ENCODE data around the gene RNF43.
A peak's percentile ranks its signal among the peaks of the same experiment; 100 is the strongest.

Gene RNF43

GRCh38 chr17:58413684-58414083, 3.6 kb downstream of the RNF43 start:
- H3K9me3 ChIP-seq (ENCODE audit: low read depth, low read length): no peaks in the 10 kb centered on the region
- H3K9ac ChIP-seq (ENCODE audit: insufficient read length): no peak overlapping the region
- H3K27ac ChIP-seq: no peak overlapping the region
- H3K36me3 ChIP-seq (ENCODE audit: insufficient read depth, low read length): no peaks in the 10 kb centered on the region
- peak; percentile 34 for DNase-seq (ENCODE audit: low read depth, low spot score)
- TF ChIP-seq FOXP2 (optimal IDR thresholded peaks at IDR 0.05; ENCODE audit: control extremely low read depth, extremely low read length, insufficient read depth): no peak
- TF ChIP-seq POLR2AphosphoS5 (IDR thresholded peaks at IDR 0.05; ENCODE audit: borderline replicate concordance, low read depth, low read length): no peak; the same call in 1 of the 2 replicates
- no peak for TF ChIP-seq EZH2 (IDR thresholded peaks at IDR 0.05)
- peak overlapping the region; percentile 46 for H3K4me3 ChIP-seq

- DNase-seq (ENCODE audit: low read depth, low spot score): no peak
- Histone ChIP-seq H3K36me3 (ENCODE audit: insufficient read depth, low read length) (no peaks in the 10 kb centered on the region), H3K9me3 (ENCODE audit: low read depth, low read length) (no peaks in the 10 kb centered on the region), H3K9ac (ENCODE audit: insufficient read length) (no peak overlapping the region), H3K4me3 (peak overlapping the region; percentile 46; the same call in 1 of the 2 replicates), H3K27ac (no peak overlapping the region)
- no peak for TF ChIP-seq EZH2 (IDR thresholded peaks at IDR 0.05)
- no peak for TF ChIP-seq FOXP2 (optimal IDR thresholded peaks at IDR 0.05; ENCODE audit: control extremely low read depth, extremely low read length, insufficient read depth)
- TF ChIP-seq POLR2AphosphoS5 (IDR thresholded peaks at IDR 0.05; ENCODE audit: borderline replicate concordance, low read depth, low read length): no peak
Observed at GRCh38 chr17:58412961-58413586, 4.3 kb downstream of the RNF43 start.

GRCh38 chr17:58412064-58412703, 5.2 kb downstream of the RNF43 start:
- Histone ChIP-seq H3K36me3 (ENCODE audit: insufficient read depth, low read length) (no peaks in the 10 kb centered on the region), H3K9ac (ENCODE audit: insufficient read length) (no peak overlapping the region), H3K9me3 (ENCODE audit: low read depth, low read length) (no peaks in the 10 kb centered on the region), H3K4me3 (no peak overlapping the region), H3K27ac (no peak overlapping the region)
- no peak for DNase-seq (ENCODE audit: low read depth, low spot score)
- no peak for TF ChIP-seq FOXP2 (optimal IDR thresholded peaks at IDR 0.05; ENCODE audit: control extremely low read depth, extremely low read length, insufficient read depth)
- no peak for TF ChIP-seq EZH2 (IDR thresholded peaks at IDR 0.05)
- TF ChIP-seq POLR2AphosphoS5 (IDR thresholded peaks at IDR 0.05; ENCODE audit: borderline replicate concordance, low read depth, low read length): no peak

- no peak for DNase-seq (ENCODE audit: low read depth, low spot score)
- Histone ChIP-seq H3K4me3 (no peak overlapping the region), H3K27ac (no peak overlapping the region), H3K36me3 (ENCODE audit: insufficient read depth, low read length) (no peaks in the 10 kb centered on the region), H3K9ac (ENCODE audit: insufficient read length) (no peak overlapping the region), H3K9me3 (ENCODE audit: low read depth, low read length) (no peaks in the 10 kb centered on the region)
- TF ChIP-seq EZH2 (IDR thresholded peaks at IDR 0.05) (no peak), FOXP2 (optimal IDR thresholded peaks at IDR 0.05; ENCODE audit: control extremely low read depth, extremely low read length, insufficient read depth) (no peak), POLR2AphosphoS5 (IDR thresholded peaks at IDR 0.05; ENCODE audit: borderline replicate concordance, low read depth, low read length) (no peak)
Observed at GRCh38 chr17:58411408-58411894, 5.9 kb downstream of the RNF43 start.

- no peak for TF ChIP-seq EZH2 (IDR thresholded peaks at IDR 0.05)
- TF ChIP-seq POLR2AphosphoS5 (IDR thresholded peaks at IDR 0.05; ENCODE audit: borderline replicate concordance, low read depth, low read length): no peak
- TF ChIP-seq FOXP2 (optimal IDR thresholded peaks at IDR 0.05; ENCODE audit: control extremely low read depth, extremely low read length, insufficient read depth): no peak
- H3K9ac ChIP-seq (ENCODE audit: insufficient read length): no peak overlapping the region
- no peaks in the 10 kb centered on the region for H3K9me3 ChIP-seq (ENCODE audit: low read depth, low read length)
Observed at GRCh38 chr17:58410714-58411407, 6.5 kb downstream of the RNF43 start.

GRCh38 chr17:58409432-58409831, 7.9 kb downstream of the RNF43 start:
- Histone ChIP-seq H3K4me3 (no peak overlapping the region), H3K9ac (ENCODE audit: insufficient read length) (no peak overlapping the region), H3K36me3 (ENCODE audit: insufficient read depth, low read length) (no peaks in the 10 kb centered on the region), H3K27ac (no peak overlapping the region), H3K9me3 (ENCODE audit: low read depth, low read length) (no peaks in the 10 kb centered on the region)
- TF ChIP-seq POLR2AphosphoS5 (IDR thresholded peaks at IDR 0.05; ENCODE audit: borderline replicate concordance, low read depth, low read length) (no peak), EZH2 (IDR thresholded peaks at IDR 0.05) (no peak), FOXP2 (optimal IDR thresholded peaks at IDR 0.05; ENCODE audit: control extremely low read depth, extremely low read length, insufficient read depth) (no peak)
- no peak for DNase-seq (ENCODE audit: low read depth, low spot score)

More at GRCh38 chr17:58410714-58411407, 6.5 kb downstream of the RNF43 start:
- H3K27ac ChIP-seq: no peak overlapping the region
- no peak for DNase-seq (ENCODE audit: low read depth, low spot score)
- no peak overlapping the region for H3K4me3 ChIP-seq
- H3K36me3 ChIP-seq (ENCODE audit: insufficient read depth, low read length): no peaks in the 10 kb centered on the region

- H3K4me3 ChIP-seq: no peak overlapping the region
- H3K9ac ChIP-seq (ENCODE audit: insufficient read length): no peak overlapping the region
- no peak for DNase-seq (ENCODE audit: low read depth, low spot score)
- H3K36me3 ChIP-seq (ENCODE audit: insufficient read depth, low read length): no peaks in the 10 kb centered on the region
- no peaks in the 10 kb centered on the region for H3K9me3 ChIP-seq (ENCODE audit: low read depth, low read length)
- no peak for TF ChIP-seq POLR2AphosphoS5 (IDR thresholded peaks at IDR 0.05; ENCODE audit: borderline replicate concordance, low read depth, low read length)
- TF ChIP-seq FOXP2 (optimal IDR thresholded peaks at IDR 0.05; ENCODE audit: control extremely low read depth, extremely low read length, insufficient read depth): no peak
- TF ChIP-seq EZH2 (IDR thresholded peaks at IDR 0.05): no peak
- H3K27ac ChIP-seq: no peak overlapping the region
Observed at GRCh38 chr17:58403311-58403710, 14.0 kb downstream of the RNF43 start.

- no peak for DNase-seq (ENCODE audit: low read depth, low spot score)
- Histone ChIP-seq H3K9ac (ENCODE audit: insufficient read length) (no peak overlapping the region), H3K4me3 (no peak overlapping the region), H3K36me3 (ENCODE audit: insufficient read depth, low read length) (no peaks in the 10 kb centered on the region), H3K9me3 (ENCODE audit: low read depth, low read length) (no peaks in the 10 kb centered on the region), H3K27ac (no peak overlapping the region)
- TF ChIP-seq EZH2 (IDR thresholded peaks at IDR 0.05) (no peak), FOXP2 (optimal IDR thresholded peaks at IDR 0.05; ENCODE audit: control extremely low read depth, extremely low read length, insufficient read depth) (no peak), POLR2AphosphoS5 (IDR thresholded peaks at IDR 0.05; ENCODE audit: borderline replicate concordance, low read depth, low read length) (no peak)
Observed at GRCh38 chr17:58402679-58403078, 14.7 kb downstream of the RNF43 start.

Data from SK-N-MC (cell line).